NOMO-1 treated with dmso at 0.1 percent for 144 hours (cell line): ENCODE measurements around the gene RAPGEF5.

Source experiments
- DNase-seq: peaks from one replicate; lab custom pipeline; 2025; ENCODE audit not compliant: unreplicated experiment; lab: John Stamatoyannopoulos, UW

The RAPGEF5 gene

DNA sequence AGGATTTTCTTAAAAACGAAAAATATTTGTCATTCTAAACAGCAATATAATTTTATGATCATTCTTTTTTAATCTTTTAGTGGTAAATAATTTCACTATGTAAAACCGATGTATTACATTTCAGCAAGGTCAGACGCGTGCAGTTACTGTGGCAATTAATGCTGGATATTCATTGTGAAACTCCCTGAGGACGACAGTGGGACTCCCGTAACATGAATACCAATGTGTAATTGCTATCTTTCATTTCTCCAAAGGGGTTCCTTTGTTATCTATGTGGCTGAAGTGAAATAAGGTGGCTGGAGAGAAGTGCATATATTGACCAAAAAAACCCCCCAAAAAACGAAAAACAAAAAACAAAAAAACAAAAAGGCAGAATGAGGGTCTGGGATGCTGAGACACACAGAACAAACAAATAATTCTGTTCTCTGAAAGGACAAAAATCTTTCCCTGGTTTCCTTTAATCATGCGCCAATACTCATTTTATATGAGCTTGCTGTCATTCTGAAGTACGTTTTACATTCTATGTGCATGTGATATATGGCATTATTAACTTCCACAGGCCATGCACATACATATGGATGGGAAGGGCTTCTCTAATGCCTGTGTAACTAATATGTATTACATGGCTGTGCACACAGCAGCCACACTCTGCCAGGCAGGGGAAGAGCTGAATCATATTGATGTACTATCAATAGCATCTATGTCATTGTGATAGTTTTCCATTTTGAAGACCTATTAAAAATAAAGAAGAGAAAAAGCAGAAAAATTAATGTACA is 161.4 kb downstream of the RAPGEF5 start:
- DNase-seq = no peak

GRCh38 chr7:22194658-22195273 is 162.2 kb downstream of the RAPGEF5 start:
- no peak for DNase-seq

DNA sequence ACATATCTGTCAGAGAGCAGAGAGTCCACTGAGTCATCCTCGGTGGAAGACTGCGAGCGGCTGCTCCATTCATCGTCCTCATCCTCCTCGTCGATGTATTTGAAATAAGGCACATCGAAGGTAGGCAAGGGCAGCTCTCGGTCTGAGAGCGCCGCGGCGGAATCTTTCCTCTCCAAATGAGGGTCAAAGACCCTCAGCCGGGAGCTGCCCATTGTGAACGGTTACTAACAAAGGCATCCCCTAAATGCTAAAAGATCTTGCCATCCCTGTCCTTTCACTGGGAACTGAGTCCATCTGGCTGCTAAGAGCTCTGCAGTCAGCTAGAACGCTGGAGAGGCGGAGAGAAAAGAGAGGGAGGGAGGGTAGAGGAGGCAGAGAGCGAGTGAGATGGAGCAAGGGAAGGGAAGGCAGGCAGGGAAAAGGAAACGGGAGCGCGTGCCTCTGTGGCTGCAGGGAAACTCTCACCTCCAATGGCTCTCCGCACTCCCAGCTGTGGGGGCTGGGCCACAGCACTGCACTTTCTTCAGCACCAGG is 163.4 kb downstream of the RAPGEF5 start:
- no peak for DNase-seq

DNA sequence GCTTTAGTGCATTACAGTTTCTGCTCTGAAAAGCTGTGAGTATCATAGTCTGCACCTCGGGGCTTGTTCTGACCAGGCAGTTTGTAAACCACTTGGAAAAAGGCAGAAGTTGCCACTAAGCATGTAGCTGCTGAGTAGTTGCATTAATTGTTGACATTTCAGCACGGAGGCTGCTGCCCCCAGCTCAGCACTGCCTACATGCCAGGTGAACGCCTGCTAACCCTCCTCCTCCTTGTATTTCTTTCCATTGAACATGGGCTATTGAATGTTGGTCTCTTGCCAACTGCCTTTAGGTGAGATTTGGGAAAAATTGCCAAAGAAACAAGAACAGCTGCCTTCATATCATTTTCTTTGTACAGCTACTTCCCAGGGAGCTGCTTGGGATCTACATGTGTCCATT is 164.2 kb downstream of the RAPGEF5 start:
- no peak for DNase-seq

DNA sequence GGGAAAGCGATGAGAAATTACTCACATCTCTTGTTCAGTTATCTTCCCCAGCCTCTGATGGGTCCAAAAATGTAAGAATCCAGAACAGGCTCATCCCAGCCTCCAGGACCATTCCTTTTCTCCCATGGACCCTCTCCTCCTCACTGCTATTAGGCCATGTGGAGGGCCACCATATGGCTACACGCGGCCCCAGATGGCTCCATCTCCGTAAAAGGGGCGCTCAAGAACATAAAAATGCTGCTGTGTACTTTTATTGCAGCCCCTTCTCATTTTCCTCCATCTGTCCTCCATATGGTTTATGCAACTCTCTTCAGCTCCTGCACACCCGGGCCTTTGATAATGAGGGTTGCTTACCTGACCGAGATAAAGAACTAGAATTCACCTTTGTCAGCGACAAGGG is 166.2 kb downstream of the RAPGEF5 start:
- no peak for DNase-seq

- no peak for DNase-seq
Measured at GRCh38 chr7:22189741-22190140, 167.2 kb downstream of the RAPGEF5 start.

- no peak for DNase-seq
Measured at GRCh38 chr7:22189230-22189629, 167.7 kb downstream of the RAPGEF5 start.

DNA sequence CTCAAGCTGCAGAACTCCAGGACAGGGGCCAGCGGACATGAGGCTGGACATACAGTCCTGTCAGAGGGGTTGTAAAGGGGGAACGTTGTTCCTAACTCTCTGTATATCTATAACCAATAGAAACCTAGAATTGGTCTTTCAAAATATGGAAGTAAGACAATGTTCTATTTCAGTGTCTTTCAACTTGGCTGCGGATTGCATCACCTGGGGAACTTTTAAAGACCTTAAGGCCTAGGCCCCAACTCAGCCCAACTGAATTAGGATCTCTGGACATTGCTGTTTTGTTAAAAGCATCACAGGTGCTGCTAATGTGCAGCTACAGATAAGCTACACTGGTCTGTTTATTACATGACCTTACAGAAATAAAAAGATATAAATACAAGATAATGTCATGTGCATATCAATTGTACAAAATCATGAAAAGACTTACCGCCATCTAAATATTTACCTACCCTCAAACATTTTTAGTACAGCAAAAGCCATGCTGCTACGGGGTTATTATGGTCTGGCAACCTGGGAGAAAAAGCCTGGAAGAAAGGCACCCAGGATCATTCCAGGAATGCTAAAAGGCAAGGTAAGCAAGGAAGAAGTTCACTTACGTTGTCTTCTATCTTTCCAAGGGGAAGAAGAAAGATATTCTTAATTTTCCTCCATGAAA is 169.1 kb downstream of the RAPGEF5 start:
- no peak for DNase-seq

- no peak for DNase-seq
Measured at GRCh38 chr7:22185559-22185958, 171.4 kb downstream of the RAPGEF5 start.

DNA sequence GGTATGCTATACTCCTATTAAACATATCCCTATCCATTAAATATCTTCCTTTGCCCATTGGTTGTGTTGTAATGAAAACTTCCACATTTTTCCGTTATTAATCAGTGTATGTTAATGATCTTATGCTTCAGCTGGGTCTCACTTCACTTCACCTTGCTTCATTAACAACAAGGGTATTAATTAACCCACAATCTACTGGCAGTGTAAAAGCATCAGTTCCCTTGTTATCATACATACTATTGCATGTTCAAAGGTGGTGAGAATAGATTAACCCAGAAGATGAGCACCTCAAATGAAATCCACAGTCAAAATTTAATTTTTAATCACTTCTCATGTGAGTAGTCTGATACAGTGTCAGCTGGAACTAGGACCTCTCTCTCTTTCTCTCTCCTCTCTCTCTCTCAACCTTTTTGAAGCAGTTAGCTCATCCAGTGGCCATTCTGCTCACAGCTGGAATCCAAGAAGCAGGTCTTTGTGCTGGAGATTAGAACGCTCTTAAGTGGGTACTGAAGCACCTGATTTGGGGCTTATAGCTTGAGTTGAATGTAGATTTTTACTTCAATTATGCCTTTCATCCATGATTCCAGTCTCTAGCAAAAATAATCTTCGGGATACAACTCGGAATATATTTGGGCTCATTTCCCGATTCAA is 172.3 kb downstream of the RAPGEF5 start:
- DNase-seq = no peak

DNA sequence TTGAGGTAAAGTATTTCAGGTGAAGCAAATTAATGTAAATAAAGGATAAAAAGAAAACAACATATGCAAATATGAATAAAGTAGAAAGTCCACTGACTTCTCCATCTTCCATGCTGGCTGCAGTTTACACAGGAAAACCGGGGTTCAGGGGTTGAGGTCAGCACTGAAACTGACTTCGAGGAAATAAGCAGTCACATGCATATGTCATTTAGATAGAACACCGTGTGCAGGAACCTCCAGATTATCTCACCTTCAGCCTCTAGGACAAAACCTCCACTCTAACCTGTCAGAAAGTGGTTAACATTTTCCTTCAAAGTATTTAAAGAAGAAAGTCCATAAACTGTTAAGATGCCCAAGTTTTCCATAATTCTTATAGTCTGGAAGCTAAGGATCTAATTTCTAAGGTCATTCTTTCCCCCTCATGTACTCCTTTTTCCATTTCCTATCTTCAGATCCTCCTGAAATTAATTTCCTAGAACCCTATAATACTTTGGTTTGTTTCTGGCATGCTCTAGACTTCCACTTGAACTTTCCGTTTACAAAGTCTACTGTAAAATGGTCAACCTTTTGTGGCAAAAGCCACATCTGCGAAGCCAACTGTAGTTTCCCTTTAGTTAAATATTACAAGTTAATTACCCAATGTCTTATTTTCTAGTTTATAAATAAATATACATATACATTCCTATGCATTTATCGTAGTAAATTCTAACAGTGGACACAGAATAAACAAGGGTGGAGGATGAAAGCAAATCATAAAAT is 173.3 kb downstream of the RAPGEF5 start:
- no peak for DNase-seq

- DNase-seq = no peak
Measured at GRCh38 chr7:22182149-22182548, 174.8 kb downstream of the RAPGEF5 start.

DNA sequence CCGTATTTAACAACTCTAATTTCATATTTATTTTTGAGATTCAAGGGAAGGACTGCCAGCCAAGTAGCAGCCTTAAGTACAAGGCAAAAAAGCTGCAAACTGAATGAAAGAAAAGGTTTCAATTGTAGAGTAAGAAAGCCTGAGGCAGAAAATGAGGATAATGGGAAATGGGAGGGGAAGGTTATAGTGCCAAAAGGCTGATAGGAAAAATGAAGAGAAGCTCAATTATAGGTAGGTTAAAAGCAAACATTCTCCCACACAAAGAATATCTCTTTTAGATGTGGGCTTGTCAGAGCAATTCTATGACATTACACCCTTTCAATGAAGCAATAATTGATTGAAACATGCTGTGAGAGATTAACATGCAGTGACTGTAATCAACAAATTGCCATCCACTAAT is 175.3 kb downstream of the RAPGEF5 start:
- DNase-seq = no peak

GRCh38 chr7:22179442-22179879 is 177.5 kb downstream of the RAPGEF5 start:
- DNase-seq = no peak

DNA sequence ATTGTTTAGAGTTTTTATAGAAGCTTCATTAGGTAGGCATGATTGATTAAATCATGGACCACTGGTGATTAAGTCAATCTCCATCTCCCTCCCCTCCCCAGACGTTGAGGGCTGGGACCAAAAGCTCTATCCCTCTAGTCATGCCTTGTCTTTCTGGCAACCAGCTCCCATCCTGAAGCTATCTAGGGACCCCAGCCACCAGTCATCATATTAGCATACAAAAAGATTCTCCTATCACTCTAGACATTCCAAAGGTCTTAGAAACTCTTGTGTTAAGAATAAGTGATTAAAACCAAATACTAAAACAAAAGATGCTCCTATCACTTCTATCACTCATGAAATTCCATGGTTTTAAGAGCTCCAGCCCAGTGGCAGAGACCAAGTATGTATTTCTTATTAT is 178.2 kb downstream of the RAPGEF5 start:
- no peak for DNase-seq

DNA sequence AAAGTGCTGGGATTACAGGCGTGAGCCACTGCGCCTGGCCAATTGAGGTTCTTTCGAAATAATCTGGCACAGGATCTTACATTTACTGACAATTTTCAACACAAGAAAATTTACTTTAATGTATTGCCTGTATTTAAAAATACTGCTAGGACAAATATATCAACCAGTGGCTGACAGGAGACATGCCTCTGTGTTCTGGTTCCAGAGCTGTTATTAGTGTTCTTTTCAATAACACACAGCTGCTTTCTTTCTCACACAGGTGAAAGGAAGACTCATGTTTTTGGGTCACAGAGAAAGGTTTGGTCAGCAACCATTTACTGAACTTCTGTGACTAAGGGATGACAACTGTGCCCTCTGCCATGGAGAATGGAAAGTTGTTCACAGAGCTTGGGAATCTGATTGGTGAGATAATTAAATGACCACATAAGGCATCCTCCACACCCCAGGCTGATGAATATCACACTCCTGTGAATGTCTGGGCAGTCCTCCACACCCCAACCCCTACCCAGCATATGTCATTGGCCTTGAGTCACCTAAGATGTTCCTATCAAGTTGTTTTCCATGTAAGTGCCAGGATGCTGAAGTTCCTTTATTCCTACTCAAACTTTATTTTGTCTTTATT is 180.1 kb downstream of the RAPGEF5 start:
- no peak for DNase-seq

GRCh38 chr7:22174574-22174953 is 182.4 kb downstream of the RAPGEF5 start:
- DNase-seq = no peak

DNA sequence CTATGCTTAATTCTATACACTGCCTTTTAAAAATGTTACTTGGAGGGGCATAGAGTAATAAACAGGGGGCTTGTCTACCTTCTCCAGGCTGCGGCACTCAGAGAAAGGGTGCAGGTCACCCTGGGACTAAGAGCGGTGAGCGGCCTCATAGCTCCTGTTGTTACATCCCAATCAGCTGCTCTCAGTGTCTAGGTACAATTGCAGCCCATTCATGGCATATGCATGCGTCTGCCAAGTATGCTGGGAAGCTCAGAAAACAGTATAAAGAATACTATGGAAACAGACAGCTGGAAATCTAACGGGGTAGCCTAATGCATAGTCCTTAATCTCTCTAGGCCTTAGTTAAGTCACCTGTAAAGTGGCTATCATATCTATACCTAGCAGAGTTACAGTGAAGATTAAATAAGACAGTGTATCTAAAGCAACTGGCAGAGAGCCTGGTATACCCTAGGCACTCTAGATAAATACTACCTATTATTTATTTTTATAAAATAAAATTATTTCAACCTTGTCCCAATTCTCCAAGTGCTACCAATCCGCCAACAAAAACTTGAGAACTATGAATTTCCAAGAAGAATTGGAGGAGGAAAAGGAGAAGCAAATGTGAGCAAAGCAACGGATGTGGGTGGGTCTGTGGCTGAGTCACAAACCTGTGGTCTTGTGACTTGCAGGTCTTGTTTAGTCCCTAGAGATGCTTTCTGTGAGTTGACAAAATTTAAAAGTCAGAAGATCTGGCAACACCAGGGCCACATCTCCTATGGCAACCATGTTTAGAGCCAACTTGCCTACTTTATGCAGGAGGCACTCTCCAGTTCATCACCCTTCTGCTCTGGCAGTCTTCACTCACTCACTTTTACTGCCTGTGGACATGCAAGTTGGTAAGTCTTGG is 183.0 kb downstream of the RAPGEF5 start:
- DNase-seq = no peak

DNA sequence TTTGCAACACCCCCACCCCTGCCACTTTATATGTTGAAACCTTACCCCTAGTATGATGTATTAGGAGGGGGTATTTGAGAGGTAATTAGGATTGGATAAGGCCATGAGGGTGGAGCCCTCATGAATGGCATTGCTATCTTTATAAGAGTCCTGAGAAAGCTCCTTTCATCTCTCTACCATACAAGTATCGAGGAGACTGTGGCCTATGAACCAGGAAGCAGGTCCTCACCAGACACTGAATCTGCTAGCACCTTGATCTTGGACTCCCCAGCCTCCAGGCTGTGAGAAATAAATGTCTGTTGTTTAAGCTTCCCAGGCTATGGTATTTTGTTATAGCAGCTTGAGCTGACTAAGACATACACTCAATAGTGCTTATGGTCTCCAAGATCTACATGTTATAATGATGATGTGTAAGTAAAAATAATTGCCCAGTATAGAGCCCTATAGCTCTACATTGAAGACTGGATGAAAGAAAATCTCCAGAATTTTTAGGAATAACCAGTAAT is 188.8 kb downstream of the RAPGEF5 start:
- no peak for DNase-seq
